H54 (cell line): ENCODE results near the gene RPL39.
A peak's percentile ranks its signal among the peaks of the same experiment; 100 is the strongest.
"Not testable (repeated sequence)": the region's sequence is repeated elsewhere in the genome, so short reads cannot be mapped to it uniquely, and the experiment has no call there.

ENCODE experiments used
- DNase-seq: peaks from one replicate; pipeline ENCODE4 v3.0.0; 2011; ENCODE audit warnings: low spot score, mixed read lengths; ENCODE audit not compliant: insufficient read length
- FAIRE-seq: peaks from 3 replicates; lab custom pipeline; 2011; peaks lifted over from hg19 to GRCh38; lab: Jason Lieb, UNC
- POLR2A ChIP-seq: IDR thresholded peaks from 2 replicates; pipeline ENCODE4 v1.6.1; 2011; ENCODE audit warnings: low read depth, mild to moderate bottlenecking, low read length

The RPL39 gene

GRCh38 chrX:119791437-119792231, at the start of gene RPL39:
Gene RPL39, minus strand, starts transcription at chrX:119791630. Its CDS starts 54 bp downstream, at chrX:119791576.
- FAIRE-seq: peak; percentile 76
- peak; percentile 50 for DNase-seq
- peak; percentile 84 for TF ChIP-seq POLR2A

- no peak for FAIRE-seq
- no peak for DNase-seq
- TF ChIP-seq POLR2A: no peak
Measured at GRCh38 chrX:119833905-119834304, 42.5 kb upstream of the RPL39 start.

GRCh38 chrX:119828446-119828845, 37.0 kb upstream of the RPL39 start:
- no peak for TF ChIP-seq POLR2A
- FAIRE-seq (no peak), DNase-seq (no peak)

- TF ChIP-seq POLR2A: no peak
- DNase-seq: peak; percentile 12
- peak; percentile 33 for FAIRE-seq
Measured at GRCh38 chrX:119826399-119826959, 35.0 kb upstream of the RPL39 start.

GRCh38 chrX:119824221-119824620, 32.8 kb upstream of the RPL39 start:
- not testable (repeated sequence) for DNase-seq, FAIRE-seq

GRCh38 chrX:119821703-119822102, 30.3 kb upstream of the RPL39 start:
- FAIRE-seq, DNase-seq: not testable (repeated sequence)

GRCh38 chrX:119817130-119817690, 25.8 kb upstream of the RPL39 start:
- TF ChIP-seq POLR2A: no peak
- no peak for DNase-seq
- no peak for FAIRE-seq

GRCh38 chrX:119816300-119816699, 24.9 kb upstream of the RPL39 start:
- DNase-seq: no peak
- no peak for TF ChIP-seq POLR2A
- no peak for FAIRE-seq

GRCh38 chrX:119809185-119809666, 17.8 kb upstream of the RPL39 start:
- no peak for FAIRE-seq
- DNase-seq: no peak
- no peak for TF ChIP-seq POLR2A

- not testable (repeated sequence) for DNase-seq, FAIRE-seq
Measured at GRCh38 chrX:119808461-119808860, 17.0 kb upstream of the RPL39 start.

GRCh38 chrX:119802546-119802945, 11.1 kb upstream of the RPL39 start:
- FAIRE-seq (no peak), DNase-seq (no peak)
- no peak for TF ChIP-seq POLR2A

GRCh38 chrX:119801253-119802221, 10.1 kb upstream of the RPL39 start:
- FAIRE-seq (no peak), DNase-seq (no peak)
- no peak for TF ChIP-seq POLR2A

GRCh38 chrX:119790977-119791436, 423 bp downstream of the RPL39 start:
- no peak for TF ChIP-seq POLR2A
- DNase-seq (no peak), FAIRE-seq (no peak)
